Psoas muscle (tissue), 8 donors: ENCODE measurements around the gene RNF123. TPM values are rescaled to one million over a fixed set of nuclear protein-coding genes. Genes with fewer than 3 reads are reported as not detected.
"Not testable (repeated sequence)": the region's sequence is repeated elsewhere in the genome, so short reads cannot be mapped to it uniquely, and the experiment has no call there.

Experiments used
- ATAC-seq, 4 donors: fragments of 200-7000 bp; cut with Tn5 transposase; one replicate each; pipeline ENCODE4 v1.9.1; 2020; ENCODE audit warnings: moderate library complexity in 3 of 4, mild to moderate bottlenecking in 2 of 4
- DNase-seq, 2 donors: peaks; one replicate each; pipeline ENCODE4 v3.0.0-alpha.2; 2020
- H3K27ac ChIP-seq: fragments of 200-600 bp; one replicate; pipeline ENCODE4 v1.8.0; 2022
- H3K27me3 ChIP-seq, 3 donors: fragments of 200-600 bp in 1 of 3; one replicate each; pipeline versions ENCODE4 v1.6.1 to v1.8.0; 2013 to 2022; ENCODE audit warnings: low read length in 2 of 3, mild to moderate bottlenecking in 2 of 3, moderate library complexity in 1 of 3; ENCODE audit not compliant: insufficient read depth in 3 of 3
- H3K36me3 ChIP-seq, 2 donors: fragments of 200-600 bp in 1 of 2; one replicate each; pipeline versions ENCODE4 v1.6.1 to v1.8.0; 2013 to 2022; ENCODE audit warnings: low read depth in 1 of 2, mild to moderate bottlenecking in 1 of 2, moderate library complexity in 1 of 2; ENCODE audit not compliant: insufficient read depth in 1 of 2
- H3K4me1 ChIP-seq: fragments of 200-600 bp; one replicate; pipeline ENCODE4 v1.8.0; 2022
- H3K4me3 ChIP-seq: fragments of 200-600 bp; one replicate; pipeline ENCODE4 v1.8.0; 2022; ENCODE audit warnings: mild to moderate bottlenecking
- H3K9me3 ChIP-seq: fragments of 200-600 bp; one replicate; pipeline ENCODE4 v1.8.0; 2022
- CTCF ChIP-seq: fragments of 200-600 bp; IDR thresholded peaks from one replicate; pipeline ENCODE4 v1.8.0; 2022; ENCODE audit warnings: antibody characterized with exemption
- WGBS, 3 donors: extraction: QIAGEN DNeasy Blood & Tissue Kit; methylation state at CpG; one replicate each; pipeline versions ENCODE4 v1.1.6 to v1.1.7; 2013; 5-methylcytosine and 5-hydroxymethylcytosine counted together
- intact Hi-C, 2 donors: fragments of 100-400 bp; cut with DNase I; formaldehyde crosslinking; loops; one replicate each; pipeline versions ENCODE4 v1.11.0 to v1.14.2; 2022
- polyA plus RNA-seq, 3 donors: library from polyadenylated mRNA; stranded (reverse); fragments of 200-250 nt; gene quantifications; one replicate each; pipeline ENCODE4 v1.2.3, GENCODE V29; 2013
- total RNA-seq, 4 donors: library from RNA; stranded (reverse); fragmentation: NEBNext Ultra II Directional in 2 of 4; extraction: Animal tissue kit (Norgen Biotek cat#: 25700) in 2 of 4; gene quantifications; one replicate each; pipeline versions ENCODE4 v1.2.1 to v1.2.4, GENCODE V29; 2021 to 2023
- donor health status: healthy with polysubstance abuse.
- donor health status: DM: no; HTN: no; CAD: no; lungs with moderate emphysema.
- donor health status: Bipolar disorder and iron deficiency.
- donor health status: healthy.
- donor health status: DM: yes; HTN: yes; CAD: no.
- donor health status: DM: no; HTN: no; CAD: no.
- donor health status: DM: no; HTN: no; CAD: no.
- donor health status: DM: yes; HTN: yes; CAD: no.

Gene RNF123
- total and polyA plus RNA-seq, 7 donors: 36.1 to 170 (median 105) TPM

GRCh38 chr3:49745986-49746385, 56.6 kb downstream of the RNF123 start:
- H3K36me3 ChIP-seq: peaks cover 11 to 49% of the 10 kb centered on the region in 2 donors
- H3K27ac ChIP-seq: no peak overlapping the region
- DNase-seq (no peak), ATAC-seq (peak in 2 of 4 donors; percentile 44 to 60)
- intact Hi-C loops: no loop called here
- 91 to 98% (median 97%) methylated on average over 2 of the region's 2 CpGs for WGBS, 3 donors
- no peaks in the 10 kb centered on the region for H3K9me3 ChIP-seq
- H3K4me3 ChIP-seq: no peak overlapping the region
- no peaks in the 10 kb centered on the region for H3K4me1 ChIP-seq
- no peaks in the 10 kb centered on the region for H3K27me3 ChIP-seq
- no peak for TF ChIP-seq CTCF

- ATAC-seq (no peak), DNase-seq (no peak)
- no peaks in the 10 kb centered on the region for H3K27me3 ChIP-seq
- H3K27ac ChIP-seq: no peak overlapping the region
- peaks cover 11 to 45% of the 10 kb centered on the region in 2 donors for H3K36me3 ChIP-seq
- H3K4me3 ChIP-seq: no peak overlapping the region
- no peaks in the 10 kb centered on the region for H3K4me1 ChIP-seq
- 87 to 92% (median 88%) methylated on average over 13 of the region's 13 CpGs for WGBS, 3 donors
- no peaks in the 10 kb centered on the region for H3K9me3 ChIP-seq
- no peak for TF ChIP-seq CTCF
- intact Hi-C loops: no loop called here
Observed at GRCh38 chr3:49747792-49748480, 58.6 kb downstream of the RNF123 start.

- H3K36me3 ChIP-seq: peaks cover 11 to 38% of the 10 kb centered on the region in 2 donors
- H3K9me3 ChIP-seq, DNase-seq, H3K4me1 ChIP-seq, intact Hi-C loops, H3K27ac ChIP-seq, H3K27me3 ChIP-seq, H3K4me3 ChIP-seq, ATAC-seq: not testable (repeated sequence)
- WGBS, 3 donors: 89 to 93% (median 91%) methylated on average over 5 of the region's 5 CpGs
Observed at GRCh38 chr3:49748874-49749273, 59.5 kb downstream of the RNF123 start.

GRCh38 chr3:49750056-49750455, 60.7 kb downstream of the RNF123 start:
- Histone ChIP-seq H3K27ac (no peak overlapping the region), H3K36me3 (peaks cover 11 to 31% of the 10 kb centered on the region in 2 donors), H3K4me3 (no peak overlapping the region), H3K4me1 (peaks cover 14% of the 10 kb centered on the region), H3K27me3 (no peaks in the 10 kb centered on the region), H3K9me3 (no peaks in the 10 kb centered on the region)
- WGBS, 3 donors: 65 to 75% (median 74%) methylated on average over 4 of the region's 4 CpGs
- DNase-seq (no peak), ATAC-seq (peak; percentile 57 to 68 (median 61))
- TF ChIP-seq CTCF: no peak
- intact Hi-C loops: no loop called here

GRCh38 chr3:49751501-49751900, 62.1 kb downstream of the RNF123 start:
- 94 to 98% (median 97%) methylated on average over 4 of the region's 4 CpGs for WGBS, 3 donors
- intact Hi-C loops: no loop called here
- H3K4me3 ChIP-seq: no peak overlapping the region
- H3K27me3 ChIP-seq: no peaks in the 10 kb centered on the region
- H3K27ac ChIP-seq: no peak overlapping the region
- peaks cover 7 to 23% of the 10 kb centered on the region in 2 donors for H3K36me3 ChIP-seq
- DNase-seq: no peak
- ATAC-seq: no peak
- no peak for TF ChIP-seq CTCF
- H3K9me3 ChIP-seq: no peaks in the 10 kb centered on the region
- peaks cover 14% of the 10 kb centered on the region for H3K4me1 ChIP-seq
